HL-60 (cell line): ENCODE results near the gene ATP6AP2.

Source experiments
- GABPA ChIP-seq: IDR thresholded peaks from 2 replicates; pipeline ENCODE4 v1.6.1; 2012; ENCODE audit warnings: low read depth
- POLR2AphosphoS5 ChIP-seq: IDR thresholded peaks from 2 replicates; pipeline ENCODE4 v1.6.1; 2012; ENCODE audit warnings: low read depth
- SPI1 ChIP-seq: IDR thresholded peaks from 2 replicates; pipeline ENCODE4 v1.6.1; 2012; ENCODE audit warnings: low read depth, mild to moderate bottlenecking, borderline replicate concordance
- TF ChIP-seq, protein P1 (sequence below): IDR thresholded peaks from one replicate; pipeline ENCODE4 v1.5.1; 2011; ENCODE audit warnings: low read length, control low read depth, inconsistent platforms; ENCODE audit not compliant: insufficient read depth

DNA sequence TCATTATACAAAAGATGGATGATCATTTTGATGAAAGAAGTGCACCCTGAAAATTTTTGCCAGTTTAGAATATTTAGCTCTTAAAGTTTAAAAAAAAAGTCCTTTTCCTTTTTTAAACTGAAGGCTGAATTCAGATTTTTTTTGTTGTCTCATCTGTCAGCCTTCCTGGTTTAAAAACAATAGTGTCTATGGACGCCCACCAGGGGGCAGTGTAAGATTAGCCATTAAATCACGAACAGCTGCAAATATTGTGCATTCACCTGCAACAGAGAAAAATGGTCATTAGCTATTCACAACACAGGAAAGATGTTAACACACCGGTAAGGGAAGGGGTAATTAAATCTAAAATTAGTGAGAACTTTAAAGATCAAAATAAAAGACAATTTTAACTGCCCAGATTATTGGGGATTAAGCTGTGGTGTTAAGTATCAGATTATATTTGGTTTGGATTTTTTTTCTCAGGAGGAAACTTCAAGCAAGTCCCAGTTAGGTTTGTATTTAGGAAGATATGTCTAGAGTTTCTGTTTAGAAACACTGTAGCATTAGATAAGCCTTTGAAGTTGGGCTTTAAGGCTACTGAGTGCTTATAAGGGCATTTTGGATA is 71.0 kb downstream of the ATP6AP2 start:
- TF ChIP-seq, protein P1, sequence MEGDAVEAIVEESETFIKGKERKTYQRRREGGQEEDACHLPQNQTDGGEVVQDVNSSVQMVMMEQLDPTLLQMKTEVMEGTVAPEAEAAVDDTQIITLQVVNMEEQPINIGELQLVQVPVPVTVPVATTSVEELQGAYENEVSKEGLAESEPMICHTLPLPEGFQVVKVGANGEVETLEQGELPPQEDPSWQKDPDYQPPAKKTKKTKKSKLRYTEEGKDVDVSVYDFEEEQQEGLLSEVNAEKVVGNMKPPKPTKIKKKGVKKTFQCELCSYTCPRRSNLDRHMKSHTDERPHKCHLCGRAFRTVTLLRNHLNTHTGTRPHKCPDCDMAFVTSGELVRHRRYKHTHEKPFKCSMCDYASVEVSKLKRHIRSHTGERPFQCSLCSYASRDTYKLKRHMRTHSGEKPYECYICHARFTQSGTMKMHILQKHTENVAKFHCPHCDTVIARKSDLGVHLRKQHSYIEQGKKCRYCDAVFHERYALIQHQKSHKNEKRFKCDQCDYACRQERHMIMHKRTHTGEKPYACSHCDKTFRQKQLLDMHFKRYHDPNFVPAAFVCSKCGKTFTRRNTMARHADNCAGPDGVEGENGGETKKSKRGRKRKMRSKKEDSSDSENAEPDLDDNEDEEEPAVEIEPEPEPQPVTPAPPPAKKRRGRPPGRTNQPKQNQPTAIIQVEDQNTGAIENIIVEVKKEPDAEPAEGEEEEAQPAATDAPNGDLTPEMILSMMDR: no peak
- no peak for TF ChIP-seq GABPA
- no peak for TF ChIP-seq SPI1
- no peak for TF ChIP-seq POLR2AphosphoS5
